ENCODE measurements around the gene SMARCC1.

The SMARCC1 gene

GRCh38 chr3:47701388-47701787 is 80.3 kb downstream of the SMARCC1 start:
- no peaks in the 10 kb centered on the region for H3K9me3 ChIP-seq (ENCODE audit: control insufficient read depth, insufficient read depth, low read depth, low read length)
- no peak overlapping the region for H3K27ac ChIP-seq (ENCODE audit: low read depth, low read length)
- H3K4me1 ChIP-seq (ENCODE audit: control insufficient read depth, insufficient read depth, low read length): no peaks in the 10 kb centered on the region
- H3K27me3 ChIP-seq (ENCODE audit: control insufficient read depth, insufficient read depth, low read length): no peaks in the 10 kb centered on the region
- H3K36me3 ChIP-seq (ENCODE audit: control insufficient read depth, insufficient read depth, low read length): peaks cover 89% of the 10 kb centered on the region
- no peak overlapping the region for H3K9ac ChIP-seq (ENCODE audit: low read length)
- no peak overlapping the region for H3K4me3 ChIP-seq (ENCODE audit: low read depth, low read length)

DNA sequence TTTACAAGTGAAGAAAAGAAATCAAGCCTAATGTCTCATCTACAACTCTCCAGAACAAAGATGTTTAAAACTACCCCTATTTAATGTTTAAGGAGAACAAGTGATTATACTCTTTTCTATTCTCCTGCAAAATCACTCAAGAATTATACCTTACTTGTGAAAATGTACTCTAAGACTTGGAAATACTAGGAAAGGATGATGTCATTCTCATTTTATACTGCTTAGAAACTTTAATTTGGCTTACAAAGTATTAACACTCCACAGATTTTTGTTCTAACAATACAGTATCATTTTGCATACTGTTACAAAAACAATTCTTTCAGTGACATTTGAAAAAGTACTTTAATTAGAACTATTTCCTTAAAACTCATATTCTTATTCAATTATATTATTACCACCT is 89.5 kb downstream of the SMARCC1 start:
- Histone ChIP-seq H3K9me3 (ENCODE audit: control insufficient read depth, insufficient read depth, low read depth, low read length) (no peaks in the 10 kb centered on the region), H3K27me3 (ENCODE audit: control insufficient read depth, insufficient read depth, low read length) (no peaks in the 10 kb centered on the region), H3K36me3 (ENCODE audit: control insufficient read depth, insufficient read depth, low read length) (peaks cover 92% of the 10 kb centered on the region), H3K4me3 (ENCODE audit: low read depth, low read length) (no peak overlapping the region), H3K4me1 (ENCODE audit: control insufficient read depth, insufficient read depth, low read length) (no peaks in the 10 kb centered on the region), H3K27ac (ENCODE audit: low read depth, low read length) (no peak overlapping the region), H3K9ac (ENCODE audit: low read length) (no peak overlapping the region)

DNA sequence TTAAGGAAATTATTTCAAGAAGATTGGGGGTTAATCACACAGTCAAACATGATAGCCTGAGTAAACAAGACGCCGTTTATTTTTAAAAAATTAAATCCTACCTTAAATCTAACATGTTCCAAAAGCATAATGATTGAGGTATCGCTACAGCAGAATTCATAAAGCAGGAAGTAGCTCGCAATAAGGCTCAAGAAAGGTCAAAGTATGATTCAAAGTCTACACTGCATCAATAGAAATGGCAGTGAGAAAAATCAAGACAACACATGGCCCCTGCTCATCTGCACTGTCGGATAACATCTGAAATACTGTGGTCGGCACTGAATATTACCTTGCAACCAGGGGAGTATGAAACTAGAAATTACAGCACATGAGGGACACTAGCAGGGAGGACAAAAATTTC is 93.2 kb downstream of the SMARCC1 start:
- H3K9me3 ChIP-seq (ENCODE audit: control insufficient read depth, insufficient read depth, low read depth, low read length): no peaks in the 10 kb centered on the region
- H3K27me3 ChIP-seq (ENCODE audit: control insufficient read depth, insufficient read depth, low read length): no peaks in the 10 kb centered on the region
- no peak overlapping the region for H3K9ac ChIP-seq (ENCODE audit: low read length)
- no peak overlapping the region for H3K4me3 ChIP-seq (ENCODE audit: low read depth, low read length)
- no peaks in the 10 kb centered on the region for H3K4me1 ChIP-seq (ENCODE audit: control insufficient read depth, insufficient read depth, low read length)
- peaks cover 93% of the 10 kb centered on the region for H3K36me3 ChIP-seq (ENCODE audit: control insufficient read depth, insufficient read depth, low read length)
- H3K27ac ChIP-seq (ENCODE audit: low read depth, low read length): no peak overlapping the region

DNA sequence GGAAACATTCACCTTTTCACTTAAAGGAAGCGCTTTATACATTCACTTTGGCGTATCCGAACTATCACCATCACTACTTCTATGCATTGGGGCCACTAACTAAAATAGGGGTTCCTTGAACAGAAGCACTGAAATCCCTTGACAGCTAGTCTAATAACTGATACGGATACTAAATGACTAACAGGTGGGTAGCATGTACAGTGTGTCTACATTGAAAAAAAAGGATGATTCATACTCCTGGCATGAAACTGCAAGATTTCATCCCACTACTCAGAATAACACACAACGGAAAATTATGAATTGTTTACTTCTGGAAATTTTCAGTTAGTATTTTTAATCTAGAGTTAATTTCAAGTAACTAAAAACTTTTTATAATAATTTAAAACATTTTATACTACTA is 96.7 kb downstream of the SMARCC1 start:
- Histone ChIP-seq H3K27ac (ENCODE audit: low read depth, low read length) (no peak overlapping the region), H3K9me3 (ENCODE audit: control insufficient read depth, insufficient read depth, low read depth, low read length) (no peaks in the 10 kb centered on the region), H3K4me1 (ENCODE audit: control insufficient read depth, insufficient read depth, low read length) (no peaks in the 10 kb centered on the region), H3K36me3 (ENCODE audit: control insufficient read depth, insufficient read depth, low read length) (peaks cover 88% of the 10 kb centered on the region), H3K9ac (ENCODE audit: low read length) (no peak overlapping the region), H3K4me3 (ENCODE audit: low read depth, low read length) (no peak overlapping the region), H3K27me3 (ENCODE audit: control insufficient read depth, insufficient read depth, low read length) (no peaks in the 10 kb centered on the region)

GRCh38 chr3:47681016-47681415 is 100.7 kb downstream of the SMARCC1 start:
- no peaks in the 10 kb centered on the region for H3K4me1 ChIP-seq (ENCODE audit: control insufficient read depth, insufficient read depth, low read length)
- no peaks in the 10 kb centered on the region for H3K9me3 ChIP-seq (ENCODE audit: control insufficient read depth, insufficient read depth, low read depth, low read length)
- peaks cover 89% of the 10 kb centered on the region for H3K36me3 ChIP-seq (ENCODE audit: control insufficient read depth, insufficient read depth, low read length)
- H3K9ac ChIP-seq (ENCODE audit: low read length): no peak overlapping the region
- no peaks in the 10 kb centered on the region for H3K27me3 ChIP-seq (ENCODE audit: control insufficient read depth, insufficient read depth, low read length)
- H3K27ac ChIP-seq (ENCODE audit: low read depth, low read length): no peak overlapping the region
- no peak overlapping the region for H3K4me3 ChIP-seq (ENCODE audit: low read depth, low read length)

DNA sequence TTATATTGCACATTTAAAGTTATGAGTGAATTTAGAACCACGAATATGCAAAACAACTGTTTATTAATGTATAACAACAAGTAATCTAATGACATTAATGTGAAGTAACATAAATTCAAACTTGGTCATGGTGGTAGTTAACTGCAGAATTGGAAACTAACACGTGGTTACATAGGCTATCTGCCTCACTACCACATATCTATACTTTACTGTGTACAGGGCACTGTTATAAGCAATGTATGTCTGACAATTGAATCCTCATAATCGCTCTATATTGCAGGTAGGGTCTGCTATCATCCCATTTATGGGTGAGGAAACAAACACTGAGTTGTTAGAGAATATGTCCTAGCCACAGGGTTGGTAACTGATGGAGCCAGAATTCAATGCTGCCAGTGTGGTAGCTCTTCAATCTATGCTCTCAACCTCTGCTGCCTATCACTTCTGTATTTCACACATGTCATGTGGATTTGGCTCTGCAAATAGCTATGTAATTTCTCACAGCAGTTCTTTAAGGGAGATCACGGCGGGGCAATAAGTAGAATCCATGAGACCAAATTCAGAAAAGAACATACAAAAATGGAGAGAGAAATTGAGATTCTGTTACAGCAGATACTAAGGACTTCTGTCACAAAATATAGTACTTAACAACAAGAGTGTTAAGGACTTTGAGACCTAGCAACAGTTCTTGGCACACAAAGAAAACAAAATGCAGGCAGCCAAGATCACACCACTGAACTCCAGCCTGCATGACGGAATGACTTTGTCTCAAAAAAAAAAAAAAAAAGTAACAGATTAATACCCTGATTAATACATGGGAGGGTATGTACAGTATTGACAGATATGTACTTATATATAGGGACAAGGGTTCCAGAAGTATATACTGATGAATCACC is 103.0 kb downstream of the SMARCC1 start:
- Histone ChIP-seq H3K9ac (ENCODE audit: low read length) (no peak overlapping the region), H3K27ac (ENCODE audit: low read depth, low read length) (no peak overlapping the region), H3K4me3 (ENCODE audit: low read depth, low read length) (no peak overlapping the region), H3K9me3 (ENCODE audit: control insufficient read depth, insufficient read depth, low read depth, low read length) (no peaks in the 10 kb centered on the region), H3K36me3 (ENCODE audit: control insufficient read depth, insufficient read depth, low read length) (peaks cover 94% of the 10 kb centered on the region), H3K4me1 (ENCODE audit: control insufficient read depth, insufficient read depth, low read length) (no peaks in the 10 kb centered on the region), H3K27me3 (ENCODE audit: control insufficient read depth, insufficient read depth, low read length) (no peaks in the 10 kb centered on the region)

DNA sequence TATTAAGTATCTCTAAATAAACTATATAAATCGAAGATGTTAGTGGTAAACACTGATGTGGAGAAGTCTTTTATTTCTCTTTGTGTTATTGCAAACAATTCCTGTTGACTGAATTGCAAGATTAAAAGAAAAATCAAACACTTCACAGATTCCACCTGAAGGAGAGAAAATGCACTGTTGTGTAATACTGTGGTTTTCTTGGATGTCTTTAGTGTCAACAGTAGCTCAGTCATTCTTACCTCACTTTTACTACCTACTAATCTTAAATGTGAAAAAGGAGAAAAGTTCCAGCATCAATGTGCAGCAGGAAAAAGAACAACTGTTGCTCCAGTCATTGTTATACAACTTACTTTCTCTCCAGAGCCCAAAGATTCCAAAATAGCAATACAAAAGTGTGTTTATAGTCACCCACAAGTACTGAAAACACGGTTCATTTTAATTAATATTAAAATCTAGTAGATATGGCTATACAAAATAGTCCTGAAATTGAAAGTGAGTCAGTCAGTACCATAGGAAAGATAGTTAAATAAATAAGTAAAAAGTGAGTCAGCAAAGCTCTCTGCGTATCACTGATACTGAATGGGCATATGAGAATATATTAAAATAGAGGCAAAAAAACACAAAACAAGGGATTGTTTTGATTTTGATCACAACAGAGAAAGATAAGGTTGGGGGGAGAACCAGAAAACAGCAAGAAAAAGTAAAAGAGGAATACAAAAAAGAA is 112.5 kb downstream of the SMARCC1 start:
- no peak overlapping the region for H3K27ac ChIP-seq (ENCODE audit: low read depth, low read length)
- H3K9me3 ChIP-seq (ENCODE audit: control insufficient read depth, insufficient read depth, low read depth, low read length): no peaks in the 10 kb centered on the region
- no peak overlapping the region for H3K4me3 ChIP-seq (ENCODE audit: low read depth, low read length)
- peaks cover 87% of the 10 kb centered on the region for H3K36me3 ChIP-seq (ENCODE audit: control insufficient read depth, insufficient read depth, low read length)
- no peaks in the 10 kb centered on the region for H3K4me1 ChIP-seq (ENCODE audit: control insufficient read depth, insufficient read depth, low read length)
- H3K9ac ChIP-seq (ENCODE audit: low read length): no peak overlapping the region
- no peaks in the 10 kb centered on the region for H3K27me3 ChIP-seq (ENCODE audit: control insufficient read depth, insufficient read depth, low read length)

DNA sequence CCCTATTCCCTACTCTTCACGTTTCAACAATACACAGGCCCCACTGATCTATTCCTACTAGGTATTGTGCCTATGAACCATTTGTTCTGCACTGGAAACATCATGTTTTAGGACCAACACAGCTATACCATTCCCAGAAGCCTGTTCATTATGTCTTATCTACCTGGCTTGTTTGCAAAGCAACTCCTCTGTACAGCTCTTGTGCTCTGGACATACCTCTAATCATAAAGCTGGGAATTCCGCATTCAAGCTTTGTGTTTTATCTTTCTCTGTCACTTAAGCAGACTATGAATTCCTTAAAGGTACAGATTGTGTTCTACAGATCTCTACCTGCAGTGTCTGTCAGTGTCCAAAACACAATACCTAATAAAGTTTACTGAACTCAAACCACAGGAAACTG is 115.6 kb downstream of the SMARCC1 start:
- no peaks in the 10 kb centered on the region for H3K27me3 ChIP-seq (ENCODE audit: control insufficient read depth, insufficient read depth, low read length)
- H3K27ac ChIP-seq (ENCODE audit: low read depth, low read length): no peak overlapping the region
- no peaks in the 10 kb centered on the region for H3K4me1 ChIP-seq (ENCODE audit: control insufficient read depth, insufficient read depth, low read length)
- peaks cover 87% of the 10 kb centered on the region for H3K36me3 ChIP-seq (ENCODE audit: control insufficient read depth, insufficient read depth, low read length)
- H3K4me3 ChIP-seq (ENCODE audit: low read depth, low read length): no peak overlapping the region
- H3K9me3 ChIP-seq (ENCODE audit: control insufficient read depth, insufficient read depth, low read depth, low read length): no peaks in the 10 kb centered on the region
- H3K9ac ChIP-seq (ENCODE audit: low read length): no peak overlapping the region

GRCh38 chr3:47664519-47664918 is 117.2 kb downstream of the SMARCC1 start:
- Histone ChIP-seq H3K9ac (ENCODE audit: low read length) (no peak overlapping the region), H3K4me1 (ENCODE audit: control insufficient read depth, insufficient read depth, low read length) (no peaks in the 10 kb centered on the region), H3K9me3 (ENCODE audit: control insufficient read depth, insufficient read depth, low read depth, low read length) (0 out of 2 replicates have a peak, but pooled peaks cover 2% of the 10 kb centered on the region), H3K27ac (ENCODE audit: low read depth, low read length) (no peak overlapping the region), H3K36me3 (ENCODE audit: control insufficient read depth, insufficient read depth, low read length) (peaks cover 86% of the 10 kb centered on the region), H3K4me3 (ENCODE audit: low read depth, low read length) (no peak overlapping the region), H3K27me3 (ENCODE audit: control insufficient read depth, insufficient read depth, low read length) (no peaks in the 10 kb centered on the region)

- Histone ChIP-seq H3K4me1 (ENCODE audit: control insufficient read depth, insufficient read depth, low read length) (no peaks in the 10 kb centered on the region), H3K4me3 (ENCODE audit: low read depth, low read length) (no peak overlapping the region), H3K27me3 (ENCODE audit: control insufficient read depth, insufficient read depth, low read length) (no peaks in the 10 kb centered on the region), H3K9me3 (ENCODE audit: control insufficient read depth, insufficient read depth, low read depth, low read length) (0 out of 2 replicates have a peak, but pooled peaks cover 5% of the 10 kb centered on the region), H3K9ac (ENCODE audit: low read length) (no peak overlapping the region), H3K36me3 (ENCODE audit: control insufficient read depth, insufficient read depth, low read length) (peaks cover 85% of the 10 kb centered on the region), H3K27ac (ENCODE audit: low read depth, low read length) (no peak overlapping the region)
Measured at GRCh38 chr3:47663630-47664240, 118.0 kb downstream of the SMARCC1 start.
